ENCODE data around the gene ZNF282.

ZNF282 gene

DNA sequence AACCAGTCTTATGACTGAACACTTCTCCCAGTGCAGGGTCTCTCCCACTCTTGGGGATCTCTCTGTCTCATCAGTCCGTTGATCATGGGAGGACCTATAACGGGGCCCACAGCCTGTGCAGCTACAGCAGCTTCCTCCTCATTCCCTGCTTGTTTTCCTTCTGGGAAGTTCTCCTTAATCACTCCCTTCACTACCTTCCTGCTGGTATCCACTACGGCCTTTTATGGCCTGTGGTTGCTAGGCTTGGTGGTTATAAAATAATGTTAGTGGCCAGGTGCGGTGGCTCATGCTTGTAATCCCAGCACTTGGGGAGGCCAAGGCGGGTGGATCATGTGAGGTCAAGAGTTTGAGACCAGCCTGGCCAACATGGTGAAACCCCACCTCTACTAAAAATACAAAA, 3.5 kb upstream of the ZNF282 start:
- no peak for DNase-seq (ENCODE audit: low spot score)

DNA sequence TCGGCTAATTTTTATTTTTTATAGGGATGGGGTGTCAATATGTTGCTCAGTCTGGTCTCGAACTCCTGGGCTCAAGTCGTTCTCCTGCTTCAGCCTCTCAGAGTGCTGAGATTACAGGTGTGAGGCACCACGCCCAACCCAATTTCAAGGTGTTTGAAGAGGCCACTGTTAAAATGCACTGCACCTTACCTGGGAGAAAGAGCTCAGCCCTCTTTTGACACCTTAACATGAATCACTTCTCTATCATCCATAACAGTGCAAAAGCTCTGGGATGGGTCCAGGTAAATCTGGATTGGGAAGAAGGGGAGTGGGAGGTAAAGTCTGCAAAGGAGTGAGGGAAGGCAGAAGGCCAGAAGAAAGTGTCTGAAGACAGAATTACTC, 557 bp upstream of the ZNF282 start:
- DNase-seq (ENCODE audit: low spot score) = no peak

GRCh38 chr7:149196151-149196704, 882 bp downstream of the ZNF282 start:
- DNase-seq (ENCODE audit: low spot score) = no peak

DNA sequence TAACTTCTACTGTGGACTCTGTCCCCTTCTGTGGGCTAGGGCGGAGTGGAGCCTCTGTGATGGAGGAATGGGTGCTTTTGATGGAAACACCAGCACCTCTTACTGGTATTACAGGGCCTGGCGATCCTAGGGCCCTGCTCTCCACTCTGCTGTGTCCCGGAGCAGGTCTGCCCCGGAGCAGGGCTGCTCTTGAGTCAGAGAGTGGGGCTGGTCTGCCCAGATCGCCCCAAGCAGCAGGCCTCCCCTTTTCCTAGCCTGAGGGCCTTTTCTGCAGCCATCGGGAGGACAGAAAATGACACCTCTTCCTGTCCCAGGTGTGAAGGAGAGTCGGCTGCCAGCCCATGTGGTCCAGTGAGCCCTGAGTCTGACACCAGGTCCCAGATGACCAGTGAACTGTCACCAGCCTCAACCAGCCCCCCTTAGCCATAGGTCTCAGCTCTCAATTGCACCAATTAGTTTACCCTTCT, 1.4 kb downstream of the ZNF282 start:
- DNase-seq (ENCODE audit: low spot score) = no peak

- DNase-seq (ENCODE audit: low spot score) = no peak
Observed at GRCh38 chr7:149197675-149198074, 2.3 kb downstream of the ZNF282 start.

- DNase-seq (ENCODE audit: low spot score) = no peak
Observed at GRCh38 chr7:149198161-149198816, 2.9 kb downstream of the ZNF282 start.

- DNase-seq (ENCODE audit: low spot score) = no peak
Observed at GRCh38 chr7:149199234-149199995, 4.1 kb downstream of the ZNF282 start.

DNA sequence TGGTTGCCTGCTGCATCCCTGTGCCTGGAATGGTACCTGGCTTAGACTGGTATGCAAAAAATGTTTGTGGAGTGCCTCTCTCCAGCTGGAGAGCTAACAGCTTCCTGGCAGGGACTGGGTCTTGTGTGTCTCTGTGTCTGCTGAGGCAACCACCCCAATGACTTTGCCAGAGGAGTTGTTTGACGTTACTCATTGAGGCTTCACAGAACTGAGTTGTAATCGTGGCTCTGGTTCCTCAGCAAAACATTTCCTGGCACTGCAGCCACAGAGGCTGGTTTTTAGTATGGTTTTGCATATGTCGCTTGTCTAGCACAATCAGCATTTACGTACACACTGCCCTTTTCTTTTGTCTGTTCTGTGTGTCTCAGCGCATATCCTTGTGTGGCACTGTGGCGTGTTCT, 7.5 kb downstream of the ZNF282 start:
- DNase-seq (ENCODE audit: low spot score) = no peak

GRCh38 chr7:149205690-149206381, 10.5 kb downstream of the ZNF282 start:
- DNase-seq (ENCODE audit: low spot score) = no peak

- DNase-seq (ENCODE audit: low spot score) = no peak
Observed at GRCh38 chr7:149207324-149208035, 12.1 kb downstream of the ZNF282 start.

GRCh38 chr7:149209518-149210269, 14.3 kb downstream of the ZNF282 start:
- DNase-seq (ENCODE audit: low spot score) = no peak

DNA sequence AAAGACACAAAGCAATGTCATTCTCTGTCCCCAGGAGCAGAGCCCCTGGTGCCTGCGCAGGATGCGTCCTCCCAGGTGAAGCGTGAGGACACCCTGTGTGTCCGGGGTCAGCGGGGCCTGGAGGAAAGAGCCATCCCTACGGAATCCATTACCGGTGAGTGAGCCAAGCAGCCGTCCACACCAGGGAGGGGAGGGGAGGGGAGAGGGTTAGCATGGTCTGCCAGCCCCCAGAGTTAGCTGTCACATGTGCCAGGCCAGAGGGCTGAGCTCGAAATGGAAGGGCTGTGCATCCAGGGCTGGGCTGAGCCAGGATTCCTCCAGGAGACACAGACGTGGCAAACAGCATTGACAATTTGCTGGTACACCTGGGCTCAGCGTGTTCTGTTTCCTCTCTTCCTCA, 15.2 kb downstream of the ZNF282 start:
- no peak for DNase-seq (ENCODE audit: low spot score)

DNA sequence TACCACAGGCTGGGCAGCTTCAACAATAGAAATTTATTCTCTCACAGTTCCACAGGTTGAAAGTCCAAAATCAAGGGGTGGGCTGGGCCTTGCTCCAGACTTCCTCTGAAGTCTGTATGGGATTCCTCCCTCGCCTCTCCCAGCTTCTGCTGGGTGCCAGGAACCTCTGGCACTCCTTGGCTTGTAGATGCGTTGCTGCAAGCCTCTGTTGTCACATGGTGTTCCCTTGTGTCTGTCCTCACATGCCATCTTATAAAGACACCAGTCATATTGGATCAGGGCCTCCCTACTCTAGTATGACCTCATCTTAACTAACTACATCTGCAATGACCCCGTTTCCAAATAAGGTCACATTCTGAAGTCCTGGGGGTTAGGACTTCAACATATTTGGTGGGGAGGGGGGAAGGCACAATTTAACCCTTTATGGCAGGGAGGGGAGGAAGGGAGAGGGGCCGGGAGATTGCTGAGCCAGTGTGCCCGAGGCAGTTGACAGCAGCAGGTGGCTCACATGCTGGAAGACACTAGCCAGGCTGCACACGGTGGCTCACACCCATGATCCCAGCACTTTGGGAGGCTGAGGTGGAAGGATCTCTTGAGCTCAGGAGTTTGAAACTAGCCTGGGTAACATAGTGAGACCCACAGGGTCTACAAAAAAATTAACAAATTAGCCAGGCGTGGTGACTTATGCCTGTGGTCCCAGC, 18.8 kb downstream of the ZNF282 start:
- DNase-seq (ENCODE audit: low spot score) = no peak

DNA sequence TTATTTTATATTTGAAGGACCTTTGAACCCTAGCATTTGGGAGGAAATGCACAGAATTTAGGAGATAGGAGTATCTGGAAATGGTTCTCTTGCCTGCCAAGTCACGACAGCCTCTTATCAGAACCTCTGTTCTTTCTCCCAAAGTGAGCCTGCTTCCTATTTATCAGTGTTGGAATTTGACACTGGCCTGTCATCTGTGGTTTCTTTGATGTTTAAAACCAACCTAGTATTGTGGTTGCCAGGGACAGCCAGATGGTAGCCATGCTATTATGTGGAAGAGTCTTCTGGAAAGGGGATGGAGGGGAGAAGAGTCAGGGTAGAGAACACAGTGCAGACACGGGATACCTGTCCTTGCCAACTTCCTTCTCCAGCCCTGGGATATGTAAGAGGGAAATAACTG, 21.1 kb downstream of the ZNF282 start:
- no peak for DNase-seq (ENCODE audit: low spot score)

DNA sequence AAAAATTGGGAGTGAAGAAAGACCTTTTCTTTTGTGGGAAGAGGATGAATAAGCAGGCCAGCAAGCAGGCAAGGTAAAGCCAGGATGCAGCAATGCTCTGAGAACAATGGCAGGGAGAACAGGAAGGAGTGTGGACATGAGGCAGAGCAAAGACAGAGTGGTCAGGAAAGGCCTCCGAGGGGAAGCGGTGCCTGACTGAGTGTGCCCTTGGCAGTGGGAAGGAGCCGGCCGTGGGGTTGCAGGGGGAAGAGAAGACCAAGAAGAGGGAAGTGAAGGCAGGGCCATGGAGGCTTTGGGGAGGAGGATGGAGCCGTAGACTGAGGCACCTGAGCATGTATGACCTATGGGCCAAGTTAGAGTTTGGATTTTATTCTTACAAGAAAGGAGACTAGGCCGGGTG, 22.2 kb downstream of the ZNF282 start:
- DNase-seq (ENCODE audit: low spot score) = no peak

DNA sequence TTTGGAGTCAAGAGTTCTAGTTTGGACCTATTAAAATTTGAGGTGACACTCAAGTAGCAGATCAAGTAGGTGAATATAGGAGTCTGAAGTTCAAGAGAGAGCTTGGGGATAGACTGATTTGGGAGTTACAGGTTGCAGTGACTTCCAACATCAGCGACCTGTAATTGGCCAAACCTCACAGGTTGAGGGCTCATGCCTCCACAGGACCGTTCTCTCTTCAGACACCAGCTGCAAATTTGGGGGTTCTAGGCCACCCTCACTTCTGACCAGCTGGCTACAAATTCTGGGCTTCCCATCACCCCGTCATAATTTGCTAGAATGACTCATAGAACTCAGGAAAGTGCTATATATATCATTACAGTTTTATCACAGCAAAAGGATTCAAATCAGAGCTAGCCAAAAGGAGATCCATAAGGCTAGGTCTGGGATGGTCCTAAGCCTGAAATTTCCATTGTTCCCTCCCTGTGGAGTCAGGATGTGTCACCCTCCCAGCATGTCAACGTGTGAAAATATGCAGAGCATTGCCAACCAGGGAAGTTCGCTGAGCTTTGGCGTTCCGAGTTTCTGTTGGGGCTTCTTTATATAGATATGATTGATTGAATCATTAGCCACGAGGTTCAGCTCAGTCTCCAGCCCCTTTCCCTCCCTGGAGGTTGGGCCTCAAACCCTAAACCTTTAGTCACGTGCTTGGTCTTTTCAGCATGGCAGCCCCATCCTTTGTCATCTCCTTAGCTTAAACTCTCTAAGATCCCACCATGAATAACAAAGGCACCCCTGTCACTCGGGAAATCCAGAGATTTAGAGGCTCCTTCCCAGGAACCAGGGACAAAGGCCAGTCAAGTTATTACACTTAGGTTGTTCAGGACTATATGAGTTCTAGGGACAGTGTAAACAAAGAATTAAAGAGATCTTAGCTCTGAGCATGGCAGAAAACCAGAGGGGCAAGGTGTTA, 23.4 kb downstream of the ZNF282 start:
- DNase-seq (ENCODE audit: low spot score) = no peak

- DNase-seq (ENCODE audit: low spot score) = no peak
Observed at GRCh38 chr7:149220534-149220933, 25.2 kb downstream of the ZNF282 start.

DNA sequence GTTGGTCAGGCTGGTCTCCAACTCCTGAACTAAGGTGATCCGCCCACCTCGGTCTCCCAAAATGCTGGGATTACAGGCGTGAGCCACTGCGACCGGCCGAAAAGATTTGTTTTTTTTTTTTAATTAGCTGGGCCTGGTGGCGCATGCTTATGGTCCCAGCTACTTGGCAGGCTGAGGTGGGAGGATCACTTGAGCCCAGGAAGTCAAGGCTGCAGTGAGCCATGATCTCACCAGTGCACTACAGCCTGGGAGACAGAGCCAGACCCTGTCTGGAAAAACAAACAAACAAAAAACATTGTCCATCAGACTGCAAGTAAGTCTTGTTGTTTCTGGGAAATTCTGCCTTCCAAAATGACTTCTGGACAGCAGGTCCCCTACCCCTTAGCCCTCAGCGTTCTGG, 27.8 kb downstream of the ZNF282 start:
- no peak for DNase-seq (ENCODE audit: low spot score)

- no peak for DNase-seq (ENCODE audit: low spot score)
Observed at GRCh38 chr7:149223761-149224160, 28.4 kb downstream of the ZNF282 start.

DNA sequence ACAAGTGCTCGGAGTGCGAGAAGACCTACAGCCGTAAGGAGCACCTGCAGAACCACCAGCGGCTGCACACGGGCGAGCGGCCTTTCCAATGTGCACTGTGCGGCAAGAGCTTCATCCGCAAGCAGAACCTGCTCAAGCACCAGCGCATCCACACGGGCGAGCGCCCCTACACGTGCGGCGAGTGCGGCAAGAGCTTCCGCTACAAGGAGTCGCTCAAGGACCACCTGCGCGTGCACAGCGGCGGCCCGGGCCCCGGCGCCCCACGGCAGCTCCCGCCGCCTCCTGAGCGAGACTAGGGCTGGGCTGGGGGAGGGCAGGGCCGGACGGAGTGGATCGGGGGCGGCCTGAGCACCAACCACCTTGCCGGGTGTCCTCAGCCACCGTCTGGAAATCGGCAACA, 29.0 kb downstream of the ZNF282 start:
- no peak for DNase-seq (ENCODE audit: low spot score)

Measured in putamen (tissue), 1 donor.